Smooth muscle cell (in vitro differentiated cells): Measurements from ENCODE around the gene SMARCD3. TPM values are rescaled to one million over a fixed set of nuclear protein-coding genes. Genes with fewer than 3 reads are reported as not detected.

Source experiments
- DNase-seq: peaks from one replicate; lab custom pipeline; 2025; ENCODE audit not compliant: unreplicated experiment; lab: John Stamatoyannopoulos, UW
- H2AFZ ChIP-seq: fragments of 200-600 bp; sonication (generic); 2 replicates; pipeline ENCODE4 v1.6.0; 2016; ENCODE audit warnings: antibody characterized with exemption, low read depth, mild to moderate bottlenecking
- H3F3A ChIP-seq: fragments of 200-600 bp; sonication (generic); 2 replicates; pipeline ENCODE4 v1.6.0; 2017; ENCODE audit warnings: antibody characterized with exemption, low read depth
- H3K27ac ChIP-seq: fragments of 200-600 bp; sonication (generic); 2 replicates; pipeline ENCODE4 v1.5.1; 2016; ENCODE audit warnings: low read depth, mild to moderate bottlenecking
- H3K27me3 ChIP-seq: fragments of 200-600 bp; sonication (generic); 2 replicates; pipeline ENCODE4 v1.6.1; 2016; ENCODE audit warnings: low read depth, mild to moderate bottlenecking
- H3K36me3 ChIP-seq: fragments of 200-600 bp; sonication (generic); 2 replicates; pipeline ENCODE4 v1.5.1; 2016; ENCODE audit warnings: low read depth
- H3K4me1 ChIP-seq: fragments of 200-600 bp; sonication (generic); 2 replicates; pipeline ENCODE4 v1.5.1; 2016; ENCODE audit warnings: low read depth
- H3K4me2 ChIP-seq: fragments of 200-600 bp; sonication (generic); 2 replicates; pipeline ENCODE4 v1.6.0; 2016; ENCODE audit warnings: mild to moderate bottlenecking
- H3K4me3 ChIP-seq: fragments of 200-600 bp; sonication (generic); 2 replicates; pipeline ENCODE4 v1.5.1; 2016; ENCODE audit warnings: mild to moderate bottlenecking
- H3K79me2 ChIP-seq: fragments of 200-600 bp; sonication (generic); 2 replicates; pipeline ENCODE4 v1.6.0; 2016; ENCODE audit warnings: low read depth, mild to moderate bottlenecking
- H3K9ac ChIP-seq: fragments of 200-600 bp; sonication (generic); 2 replicates; pipeline ENCODE4 v1.6.0; 2016; ENCODE audit warnings: low read depth
- H3K9me3 ChIP-seq: fragments of 200-600 bp; sonication (generic); replicated peaks from 2 replicates; pipeline ENCODE4 v1.5.1; 2016; ENCODE audit warnings: low read depth
- H4K20me1 ChIP-seq: fragments of 200-600 bp; sonication (generic); 2 replicates; pipeline ENCODE4 v1.6.0; 2016; ENCODE audit warnings: low read depth
- CTCF ChIP-seq: fragments of 200-600 bp; sonication (generic); IDR thresholded peaks from 2 replicates; pipeline ENCODE4 v1.5.1; 2017; ENCODE audit warnings: borderline replicate concordance, mild to moderate bottlenecking, antibody characterized with exemption; ENCODE audit not compliant: insufficient read depth, poor library complexity, severe bottlenecking
- WGBS: methylation state at CpG from one replicate; pipeline ENCODE4 v1.1.7; 2016; ENCODE audit warnings: low lambda C conversion rate; 5-methylcytosine and 5-hydroxymethylcytosine counted together
- polyA plus RNA-seq: library from polyadenylated mRNA; unstranded; fragments of >200 nt; fragmentation: Nextera tagmentation; extraction: Ambion mirVana; gene quantifications from 2 replicates; pipeline ENCODE4 v1.2.1, GENCODE V29; 2016
- total RNA-seq: library from RNA; depleted of rRNA; stranded (reverse); fragments of >200 nt; gene quantifications from 2 replicates; pipeline ENCODE4 v1.2.3, GENCODE V29; 2014

The SMARCD3 gene
- total and polyA plus RNA-seq, 2 experiments from 2014 or later, result 44.4 to 58.1 TPM

- no peak for TF ChIP-seq CTCF
- Histone ChIP-seq H3K4me3 (no peak overlapping the region), H3K9me3 (no peaks in the 10 kb centered on the region), H2AFZ (no peak overlapping the region), H3K36me3 (no peaks in the 10 kb centered on the region), H3F3A (no peaks in the 10 kb centered on the region), H3K79me2 (no peaks in the 10 kb centered on the region), H4K20me1 (no peaks in the 10 kb centered on the region), H3K4me2 (peak overlapping the region; percentile 80), H3K27me3 (no peaks in the 10 kb centered on the region), H3K27ac (no peak overlapping the region), H3K9ac (no peak overlapping the region), H3K4me1 (peaks cover 3% of the 10 kb centered on the region)
- no peak for DNase-seq
- 29% methylated on average over 5 of the region's 10 CpGs for WGBS
Measured at GRCh38 chr7:151275813-151276577, 27.5 kb upstream of the SMARCD3 start.

- DNase-seq, result no peak
Measured at GRCh38 chr7:151274936-151275812, 26.7 kb upstream of the SMARCD3 start.

GRCh38 chr7:151274396-151274795, 25.9 kb upstream of the SMARCD3 start:
- no peaks in the 10 kb centered on the region for H3K36me3 ChIP-seq
- no peaks in the 10 kb centered on the region for H3K9me3 ChIP-seq
- no peaks in the 10 kb centered on the region for H3K79me2 ChIP-seq
- peaks cover 3% of the 10 kb centered on the region for H3K4me1 ChIP-seq
- H3K27ac ChIP-seq, result no peak overlapping the region
- no peak for TF ChIP-seq CTCF
- DNase-seq, result no peak
- H3K4me3 ChIP-seq, result no peak overlapping the region
- no peak overlapping the region for H2AFZ ChIP-seq
- no peak overlapping the region for H3K4me2 ChIP-seq
- no peaks in the 10 kb centered on the region for H3K27me3 ChIP-seq
- WGBS, result 93% methylated on average over 9 of the region's 9 CpGs
- no peak overlapping the region for H3K9ac ChIP-seq
- no peaks in the 10 kb centered on the region for H3F3A ChIP-seq
- H4K20me1 ChIP-seq, result no peaks in the 10 kb centered on the region

More at GRCh38 chr7:151274936-151275812, 26.7 kb upstream of the SMARCD3 start:
- Histone ChIP-seq H3K4me1 (peaks cover 3% of the 10 kb centered on the region), H3F3A (no peaks in the 10 kb centered on the region), H3K79me2 (no peaks in the 10 kb centered on the region), H3K4me2 (no peak overlapping the region), H3K9me3 (no peaks in the 10 kb centered on the region), H3K27ac (no peak overlapping the region), H2AFZ (no peak overlapping the region), H3K4me3 (no peak overlapping the region), H3K27me3 (no peaks in the 10 kb centered on the region), H3K9ac (no peak overlapping the region), H4K20me1 (no peaks in the 10 kb centered on the region), H3K36me3 (no peaks in the 10 kb centered on the region)
- TF ChIP-seq CTCF, result no peak
- 90% methylated on average over 15 of the region's 17 CpGs for WGBS
